IPS-15b (cell line): ENCODE results near the gene NDEL1.

Source experiments
- H3K27me3 ChIP-seq: one replicate; pipeline ENCODE4 v1.6.1; 2013; ENCODE audit warnings: low read length; ENCODE audit not compliant: control insufficient read depth, insufficient read depth
- H3K36me3 ChIP-seq: one replicate; pipeline ENCODE4 v1.6.1; 2013; ENCODE audit warnings: low read length; ENCODE audit not compliant: control insufficient read depth, insufficient read depth
- H3K4me1 ChIP-seq: one replicate; pipeline ENCODE4 v1.6.1; 2013; ENCODE audit warnings: mild to moderate bottlenecking, low read length; ENCODE audit not compliant: control insufficient read depth, insufficient read depth
- H3K4me3 ChIP-seq: one replicate; pipeline ENCODE4 v1.5.1; 2013; ENCODE audit warnings: low read depth, low read length
- H3K9ac ChIP-seq: one replicate; pipeline ENCODE4 v1.6.1; 2013; ENCODE audit warnings: low read depth, mild to moderate bottlenecking, low read length
- H3K9me3 ChIP-seq: one replicate; pipeline ENCODE4 v1.6.1; 2013; ENCODE audit warnings: mild to moderate bottlenecking, low read length; ENCODE audit not compliant: control insufficient read depth, insufficient read depth

NDEL1 gene

DNA sequence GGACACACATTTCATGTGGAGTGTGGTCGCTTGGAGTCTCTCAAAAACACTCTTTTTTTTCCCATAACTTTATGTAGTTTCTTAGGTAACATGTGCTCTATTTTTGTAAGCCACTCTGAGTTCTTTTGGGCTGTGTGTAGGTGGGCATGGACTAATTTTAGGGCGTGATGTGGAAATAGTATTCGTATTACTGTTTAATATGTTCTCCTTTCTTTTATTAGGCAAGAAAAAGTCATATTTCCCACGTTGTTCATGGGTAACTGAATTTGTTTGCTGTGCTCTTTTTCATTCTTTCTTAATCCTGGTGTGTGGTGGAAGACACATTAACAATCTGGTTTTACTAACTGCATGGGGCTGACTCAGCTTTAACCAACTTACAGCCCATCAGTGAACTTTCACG, 27.4 kb downstream of the NDEL1 start:
- Histone ChIP-seq H3K4me1 (peaks cover 3% of the 10 kb centered on the region), H3K4me3 (no peak overlapping the region), H3K27me3 (no peaks in the 10 kb centered on the region), H3K36me3 (peaks cover 12% of the 10 kb centered on the region), H3K9ac (no peak overlapping the region), H3K9me3 (no peaks in the 10 kb centered on the region)

DNA sequence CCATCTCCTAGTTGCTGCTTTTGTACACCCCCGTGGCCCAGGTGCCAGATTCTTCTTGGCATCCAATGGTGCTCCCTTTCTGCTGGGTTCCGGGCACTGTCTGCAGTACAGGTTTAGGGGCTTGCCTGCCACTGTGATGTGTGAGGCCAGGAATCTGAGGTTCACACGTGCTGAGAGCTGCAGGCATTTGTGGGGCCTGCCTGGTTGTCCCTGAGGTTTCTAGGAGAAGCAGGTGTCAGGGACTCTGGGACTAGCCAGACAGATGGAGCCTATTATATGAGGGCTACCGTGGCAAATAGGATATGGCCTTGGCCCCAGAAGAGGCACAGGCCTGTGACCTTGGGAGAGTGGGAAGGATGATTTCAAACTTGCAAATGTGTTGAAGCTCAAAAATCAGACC, 29.3 kb downstream of the NDEL1 start:
- H3K9ac ChIP-seq = peak overlapping the region; percentile 12
- no peak overlapping the region for H3K4me3 ChIP-seq
- no peaks in the 10 kb centered on the region for H3K9me3 ChIP-seq
- no peaks in the 10 kb centered on the region for H3K27me3 ChIP-seq
- H3K4me1 ChIP-seq = peaks cover 3% of the 10 kb centered on the region
- peaks cover 12% of the 10 kb centered on the region for H3K36me3 ChIP-seq

DNA sequence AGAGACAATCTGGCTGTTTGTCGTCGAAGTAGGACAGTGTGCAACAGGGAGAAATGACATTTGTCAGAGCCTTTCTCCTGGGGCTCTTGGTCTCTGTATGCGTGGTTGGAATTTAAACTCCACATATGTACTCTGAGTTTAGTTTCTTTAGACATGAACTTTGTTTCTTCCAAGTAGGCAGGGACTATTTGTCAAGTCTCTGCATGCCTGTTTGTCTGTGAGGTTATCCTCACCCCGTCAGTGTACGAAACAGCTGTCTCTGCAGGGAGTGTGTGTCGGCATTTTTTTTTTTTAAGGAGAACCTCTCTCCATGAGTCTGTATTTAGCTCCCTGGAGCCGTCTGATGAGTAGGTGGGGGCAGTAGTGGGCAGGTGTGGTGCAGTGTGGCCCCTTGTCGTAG, 29.7 kb downstream of the NDEL1 start:
- Histone ChIP-seq H3K36me3 (peaks cover 12% of the 10 kb centered on the region), H3K9me3 (no peaks in the 10 kb centered on the region), H3K9ac (peak overlapping the region; percentile 12), H3K4me3 (no peak overlapping the region), H3K27me3 (no peaks in the 10 kb centered on the region), H3K4me1 (peaks cover 3% of the 10 kb centered on the region)

DNA sequence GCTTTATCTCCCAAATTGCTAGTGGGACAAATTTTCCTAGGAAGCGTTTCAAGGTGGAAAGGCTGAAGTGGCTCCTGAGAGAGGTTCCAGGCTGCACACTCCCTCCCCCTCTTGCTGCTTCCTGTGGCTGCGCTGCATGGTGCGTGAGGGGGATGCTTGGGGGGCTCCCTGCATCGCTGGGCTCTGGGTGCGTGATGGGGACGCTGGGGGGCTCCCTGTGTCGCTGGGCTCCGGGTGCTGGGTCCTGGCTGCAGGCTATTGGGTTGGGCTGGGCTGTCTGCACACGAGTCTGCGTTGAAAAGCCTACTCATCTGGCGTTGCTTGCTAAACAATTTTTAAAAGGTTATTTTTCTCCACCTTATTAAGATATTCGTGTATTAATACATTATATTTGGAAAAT, 30.1 kb downstream of the NDEL1 start:
- H3K9me3 ChIP-seq = no peaks in the 10 kb centered on the region
- H3K4me3 ChIP-seq = no peak overlapping the region
- H3K27me3 ChIP-seq = no peaks in the 10 kb centered on the region
- peaks cover 12% of the 10 kb centered on the region for H3K36me3 ChIP-seq
- H3K9ac ChIP-seq = no peak overlapping the region
- H3K4me1 ChIP-seq = peaks cover 3% of the 10 kb centered on the region

DNA sequence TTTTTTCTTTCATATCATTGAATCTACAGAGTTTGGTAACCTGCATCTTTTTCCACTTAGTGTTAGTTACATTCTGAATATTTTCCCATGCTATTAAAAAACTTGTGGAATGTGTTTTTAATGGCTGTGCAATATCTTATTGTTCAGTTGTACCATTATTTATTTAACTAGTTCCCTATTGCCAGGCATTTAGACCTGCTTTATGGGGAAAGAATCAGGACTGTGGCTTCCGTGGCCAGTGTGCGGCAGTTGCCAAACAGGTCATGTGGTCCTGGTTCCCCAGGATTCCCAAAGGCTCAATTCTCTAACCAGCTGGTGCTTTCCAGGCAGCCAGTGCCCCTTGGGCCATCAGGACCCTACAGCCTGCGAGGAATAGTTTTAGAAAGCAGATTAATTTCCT, 30.8 kb downstream of the NDEL1 start:
- H3K27me3 ChIP-seq = no peaks in the 10 kb centered on the region
- H3K9ac ChIP-seq = no peak overlapping the region
- H3K4me3 ChIP-seq = no peak overlapping the region
- H3K36me3 ChIP-seq = peaks cover 12% of the 10 kb centered on the region
- peaks cover 3% of the 10 kb centered on the region for H3K4me1 ChIP-seq
- no peaks in the 10 kb centered on the region for H3K9me3 ChIP-seq

DNA sequence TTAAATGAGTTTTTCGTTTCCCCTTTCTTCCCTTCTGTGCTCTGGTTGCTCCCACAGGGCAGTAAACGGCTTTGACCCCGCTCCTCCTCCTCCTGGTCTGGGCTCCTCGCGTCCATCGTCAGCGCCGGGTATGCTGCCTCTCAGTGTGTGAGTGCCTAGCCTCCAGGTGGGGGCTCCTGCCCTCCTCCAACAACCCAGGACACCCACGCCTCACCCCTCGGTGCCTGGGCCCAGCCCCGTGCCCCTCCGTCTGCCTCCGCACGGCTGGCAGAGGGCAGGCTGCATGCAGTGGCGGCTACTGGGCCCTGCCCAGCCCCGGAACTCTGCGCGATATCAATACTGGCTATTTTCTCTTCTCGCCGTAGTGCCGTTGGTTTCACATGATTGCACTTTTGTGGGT, 31.2 kb downstream of the NDEL1 start:
- Histone ChIP-seq H3K9me3 (no peaks in the 10 kb centered on the region), H3K36me3 (peaks cover 10% of the 10 kb centered on the region), H3K4me1 (peaks cover 3% of the 10 kb centered on the region), H3K9ac (no peak overlapping the region), H3K27me3 (no peaks in the 10 kb centered on the region), H3K4me3 (no peak overlapping the region)

DNA sequence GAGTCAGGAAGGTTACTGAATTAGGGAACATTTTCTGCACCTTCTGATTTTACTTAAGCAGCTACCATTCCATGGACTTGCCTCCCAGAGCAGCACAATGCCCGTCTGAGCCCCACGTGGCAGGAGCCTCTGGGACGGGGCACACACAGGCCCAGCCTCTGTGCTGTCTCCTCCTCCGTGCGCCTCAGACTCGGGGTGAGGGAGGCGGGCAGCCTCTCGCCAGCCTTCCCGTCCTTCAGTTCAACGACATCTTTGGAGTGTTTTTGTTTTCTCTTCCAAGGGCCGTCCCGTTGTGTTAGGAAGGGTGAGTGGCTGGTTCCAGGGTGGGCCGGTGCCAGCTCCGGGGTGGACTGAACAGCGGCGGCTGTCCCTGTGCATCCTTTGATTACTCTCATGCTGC, 31.8 kb downstream of the NDEL1 start:
- Histone ChIP-seq H3K4me1 (peaks cover 3% of the 10 kb centered on the region), H3K36me3 (peaks cover 8% of the 10 kb centered on the region), H3K9ac (no peak overlapping the region), H3K27me3 (no peaks in the 10 kb centered on the region), H3K9me3 (no peaks in the 10 kb centered on the region), H3K4me3 (no peak overlapping the region)

DNA sequence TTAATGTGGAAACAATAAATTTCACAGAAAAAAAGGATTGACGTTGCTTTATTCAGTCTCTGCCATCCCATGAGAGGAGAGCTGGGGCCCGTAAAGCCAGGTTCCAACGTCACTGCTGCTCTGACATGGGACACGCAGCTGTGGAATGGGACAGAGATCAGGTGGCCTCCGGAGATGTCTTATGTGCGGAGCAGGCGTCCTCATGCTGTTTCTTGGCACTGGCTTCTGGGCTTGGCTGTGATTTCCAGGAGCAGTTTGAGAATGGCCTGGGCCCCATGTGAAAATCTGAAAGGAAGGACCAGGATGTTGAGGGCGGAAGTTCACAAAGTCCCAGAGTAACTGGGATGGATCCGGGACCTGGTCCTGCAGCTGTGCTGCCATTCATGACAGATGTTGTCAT, 32.4 kb downstream of the NDEL1 start:
- no peaks in the 10 kb centered on the region for H3K9me3 ChIP-seq
- peaks cover 8% of the 10 kb centered on the region for H3K36me3 ChIP-seq
- no peak overlapping the region for H3K4me3 ChIP-seq
- no peak overlapping the region for H3K9ac ChIP-seq
- no peaks in the 10 kb centered on the region for H3K27me3 ChIP-seq
- peaks cover 3% of the 10 kb centered on the region for H3K4me1 ChIP-seq

DNA sequence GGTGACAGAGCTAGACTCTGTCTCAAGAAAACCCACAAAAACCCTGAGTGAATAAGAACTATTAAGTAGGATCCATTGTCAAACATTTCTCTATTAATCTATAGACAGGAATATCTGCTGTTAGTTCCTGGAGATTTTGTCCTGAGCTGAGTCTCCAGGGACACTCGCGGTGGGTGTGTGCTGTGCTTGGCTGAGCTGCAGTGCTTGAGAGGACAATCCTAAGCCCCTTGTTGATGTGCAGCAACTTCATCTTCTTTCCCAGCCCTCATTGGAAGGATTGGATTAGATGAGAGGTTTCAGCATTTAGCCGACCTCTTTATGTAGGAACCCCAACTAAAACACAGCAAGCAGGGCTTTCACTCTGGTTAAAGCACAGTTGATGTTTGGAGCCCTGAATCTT, 33.3 kb downstream of the NDEL1 start:
- Histone ChIP-seq H3K4me1 (peaks cover 3% of the 10 kb centered on the region), H3K9me3 (no peaks in the 10 kb centered on the region), H3K4me3 (no peak overlapping the region), H3K27me3 (no peaks in the 10 kb centered on the region), H3K9ac (no peak overlapping the region), H3K36me3 (peaks cover 8% of the 10 kb centered on the region)

DNA sequence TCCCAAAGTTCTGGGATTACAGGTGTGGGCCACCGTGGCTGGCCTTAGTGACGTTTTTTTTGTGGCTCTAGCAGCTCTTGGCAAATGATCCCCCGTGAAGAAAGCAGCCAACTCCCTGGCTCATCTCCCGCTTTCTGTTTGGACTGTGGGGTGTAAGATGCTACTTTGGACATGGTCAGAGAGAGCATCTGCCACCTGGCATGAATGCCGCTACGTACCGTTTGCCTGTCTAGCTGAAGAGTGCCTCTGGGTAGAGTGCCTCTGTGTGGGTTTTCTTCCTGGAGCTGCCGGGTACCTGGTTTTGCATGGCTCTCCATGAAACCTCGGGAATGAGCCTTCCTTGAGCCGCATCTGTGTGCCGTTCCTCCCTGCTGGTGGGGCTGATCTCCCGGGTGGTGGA, 34.3 kb downstream of the NDEL1 start:
- no peak overlapping the region for H3K9ac ChIP-seq
- H3K36me3 ChIP-seq = peaks cover 15% of the 10 kb centered on the region
- H3K9me3 ChIP-seq = no peaks in the 10 kb centered on the region
- H3K4me3 ChIP-seq = no peak overlapping the region
- no peaks in the 10 kb centered on the region for H3K27me3 ChIP-seq
- peaks cover 3% of the 10 kb centered on the region for H3K4me1 ChIP-seq

DNA sequence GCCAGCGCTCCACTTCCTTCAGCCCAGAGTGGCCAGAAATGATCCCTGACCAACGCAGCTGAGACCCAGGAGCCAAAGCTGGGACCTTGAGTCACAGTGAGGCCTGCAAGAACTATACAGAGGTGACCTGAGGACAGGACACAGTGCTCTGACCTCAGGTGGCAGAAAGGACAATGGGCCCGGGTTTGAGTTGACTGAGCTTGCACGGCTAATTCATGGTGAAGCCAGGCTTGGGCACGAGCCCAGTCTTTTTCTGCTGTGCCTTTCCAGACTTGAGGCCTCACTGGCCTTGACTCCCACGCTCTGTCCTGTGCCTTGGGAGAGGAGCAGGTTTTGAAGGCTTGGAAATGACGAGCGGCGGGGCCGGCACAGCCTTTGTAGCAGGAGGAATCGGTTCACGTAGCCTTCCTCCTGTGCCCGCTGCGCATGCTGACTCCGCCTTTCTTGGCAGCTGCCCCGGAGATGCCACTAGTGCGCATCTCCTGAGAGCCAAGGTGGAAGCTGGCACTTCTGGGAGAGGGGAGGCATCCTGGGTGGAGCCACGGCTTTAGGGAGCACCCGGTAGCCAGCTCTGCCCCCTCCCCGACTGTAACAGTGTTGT, 34.9 kb downstream of the NDEL1 start:
- Histone ChIP-seq H3K4me3 (no peak overlapping the region), H3K4me1 (no peaks in the 10 kb centered on the region), H3K9me3 (no peaks in the 10 kb centered on the region), H3K27me3 (no peaks in the 10 kb centered on the region), H3K9ac (no peak overlapping the region), H3K36me3 (peaks cover 20% of the 10 kb centered on the region)

DNA sequence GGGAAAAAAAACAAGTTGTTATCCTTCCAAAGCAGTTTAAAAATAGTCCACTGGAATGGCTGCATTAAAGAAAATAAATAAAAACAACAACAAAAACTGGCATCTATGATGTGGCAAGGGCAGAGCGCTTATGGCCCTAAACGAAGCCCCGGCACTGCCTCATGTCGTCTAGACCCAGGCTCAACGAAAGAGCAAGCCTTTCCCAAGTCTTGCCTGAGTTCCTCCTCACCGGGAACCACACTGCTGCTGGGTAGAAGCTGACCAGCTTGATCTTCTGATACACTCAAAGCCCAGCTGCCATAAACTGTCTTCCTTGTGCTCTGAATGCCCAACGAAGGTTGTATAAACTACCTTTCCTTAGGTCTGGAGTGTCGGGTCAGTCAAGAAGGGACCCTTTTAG, 37.0 kb downstream of the NDEL1 start:
- Histone ChIP-seq H3K27me3 (no peaks in the 10 kb centered on the region), H3K9ac (no peak overlapping the region), H3K9me3 (no peaks in the 10 kb centered on the region), H3K4me3 (no peak overlapping the region), H3K36me3 (peaks cover 34% of the 10 kb centered on the region), H3K4me1 (no peaks in the 10 kb centered on the region)
